CD1c-positive myeloid dendritic cell (primary cell): ENCODE results near the gene R3HDM1.
A peak's percentile ranks its signal among the peaks of the same experiment; 100 is the strongest.
"Not testable (repeated sequence)": the region's sequence is repeated elsewhere in the genome, so short reads cannot be mapped to it uniquely, and the experiment has no call there.

Experiments
- DNase-seq: peaks from one replicate; pipeline ENCODE4 v3.0.0-alpha.2; 2016; ENCODE audit errors: extremely low spot score

Gene R3HDM1

GRCh38 chr2:135709992-135710391, 178.7 kb downstream of the R3HDM1 start:
- DNase-seq: peak; percentile 70

GRCh38 chr2:135715086-135715485, 183.8 kb downstream of the R3HDM1 start:
- DNase-seq: not testable (repeated sequence)

GRCh38 chr2:135728064-135728743, 196.9 kb downstream of the R3HDM1 start:
- no peak for DNase-seq

GRCh38 chr2:135732561-135732960, 201.3 kb downstream of the R3HDM1 start:
- no peak for DNase-seq

GRCh38 chr2:135733045-135733444, 201.8 kb downstream of the R3HDM1 start:
- DNase-seq: no peak

- no peak for DNase-seq
Observed at GRCh38 chr2:135736546-135736945, 205.3 kb downstream of the R3HDM1 start.

GRCh38 chr2:135740206-135740605, 208.9 kb downstream of the R3HDM1 start:
- DNase-seq: no peak

GRCh38 chr2:135741043-135741394, 209.7 kb downstream of the R3HDM1 start:
- DNase-seq: no peak

GRCh38 chr2:135741395-135742324, 210.4 kb downstream of the R3HDM1 start, which contains the start of gene UBXN4:
UBXN4 (plus strand) TSS chr2:135741855; CDS start chr2:135741930, 75 bp downstream.
- DNase-seq: peak; percentile 98

GRCh38 chr2:135742325-135742757, 211.1 kb downstream of the R3HDM1 start:
- peak; percentile 60 for DNase-seq

- DNase-seq: no peak
Observed at GRCh38 chr2:135743860-135744259, 212.6 kb downstream of the R3HDM1 start.

GRCh38 chr2:135744760-135745314, 213.6 kb downstream of the R3HDM1 start:
- DNase-seq: peak; percentile 10

- no peak for DNase-seq
Observed at GRCh38 chr2:135745545-135745944, 214.3 kb downstream of the R3HDM1 start.

- no peak for DNase-seq
Observed at GRCh38 chr2:135755573-135755972, 224.3 kb downstream of the R3HDM1 start.

- no peak for DNase-seq
Observed at GRCh38 chr2:135756692-135757091, 225.4 kb downstream of the R3HDM1 start.

- DNase-seq: no peak
Observed at GRCh38 chr2:135762022-135762421, 230.7 kb downstream of the R3HDM1 start.

GRCh38 chr2:135762530-135762929, 231.2 kb downstream of the R3HDM1 start:
- no peak for DNase-seq

- no peak for DNase-seq
Observed at GRCh38 chr2:135768863-135769262, 237.6 kb downstream of the R3HDM1 start.

GRCh38 chr2:135773319-135773718, 242.0 kb downstream of the R3HDM1 start:
- no peak for DNase-seq

GRCh38 chr2:135773917-135774316, 242.6 kb downstream of the R3HDM1 start:
- DNase-seq: peak; percentile 34
